OCI-LY7 (cell line): Measurements from ENCODE around the gene RBMS1.

Experiments
- CTCF ChIP-seq: fragments of 200-600 bp; sonication (generic); conservative IDR thresholded peaks from 2 replicates; pipeline ENCODE4 v1.5.1; 2014; ENCODE audit warnings: mild to moderate bottlenecking, antibody characterized with exemption, low read length, moderate library complexity, mixed read lengths
- EZH2phosphoT487 ChIP-seq: fragments of 200-600 bp; sonication (generic); IDR thresholded peaks from 2 replicates; pipeline ENCODE4 v1.6.1; 2018; ENCODE audit warnings: low read depth, borderline replicate concordance, mild to moderate bottlenecking, mixed run types, antibody characterized with exemption, low read length, moderate library complexity, mixed read lengths

- no peak for TF ChIP-seq EZH2phosphoT487
- TF ChIP-seq CTCF, result no peak
Measured at GRCh38 chr2:160507464-160507863, 13.9 kb upstream of the RBMS1 start.
